Measurements from ENCODE around the gene DAB2. TPM values are rescaled to one million over a fixed set of nuclear protein-coding genes. Genes with fewer than 3 reads are reported as not detected.

Gene DAB2
- total RNA-seq, 1 experiment from 2014 or later, result 2.3 TPM

- H3K4me2 ChIP-seq (ENCODE audit: insufficient read depth, insufficient read length, low read length), result no peak overlapping the region
- H3K27ac Mint-ChIP-seq, result peak overlapping the region in 1 of 3 experiments; percentile 95; a peak in 1 of 7 replicates
- no peaks in the 10 kb centered on the region for H3K9me3 ChIP-seq (ENCODE audit: control insufficient read depth, low read depth, low read length)
- H2BK5ac ChIP-seq (ENCODE audit: insufficient read length, low read length), result no peak overlapping the region
- no peak overlapping the region for H2AK5ac ChIP-seq (ENCODE audit: insufficient read length, low read length)
- H4K91ac ChIP-seq (ENCODE audit: insufficient read length, low read depth, low read length), result no peak overlapping the region
- H2AFZ ChIP-seq (ENCODE audit: low read length), result no peak overlapping the region
- no peak overlapping the region for H2BK20ac ChIP-seq (ENCODE audit: low read depth, low read length, poor library complexity, severe bottlenecking)
- no peaks in the 10 kb centered on the region for H3K27me3 Mint-ChIP-seq (ENCODE audit: low read depth)
- H2BK15ac ChIP-seq (ENCODE audit: low read depth, low read length), result no peak overlapping the region
- no peak overlapping the region for H4K8ac ChIP-seq (replicated peaks; ENCODE audit: insufficient read length, low read depth, low read length)
- H3K4ac ChIP-seq (ENCODE audit: low read depth, low read length), result no peak overlapping the region
- H3K27me3 ChIP-seq (ENCODE audit: insufficient read depth, low read length), result no peaks in the 10 kb centered on the region
- H3K9me3 Mint-ChIP-seq, result no peaks in the 10 kb centered on the region
- no peak overlapping the region for H3K18ac ChIP-seq (ENCODE audit: insufficient read length, low read depth, low read length)
- H3K36me3 Mint-ChIP-seq (ENCODE audit: insufficient read depth in 1 of 3, low read depth in 3 of 3), result no peaks in the 10 kb centered on the region
- no peak overlapping the region for H3K9ac ChIP-seq (ENCODE audit: extremely low read depth, insufficient read length, low read length)
- no peak overlapping the region for H3K14ac ChIP-seq (ENCODE audit: insufficient read depth, low read length)
- TF ChIP-seq CTCF (conservative IDR thresholded peaks at IDR 0.05), result peak; percentile 86
- peaks cover 4 to 9% of the 10 kb centered on the region in 2 experiments for H3K4me1 Mint-ChIP-seq
- H3K27ac ChIP-seq (ENCODE audit: insufficient read length, low read depth, low read length), result no peak overlapping the region
- no peak overlapping the region for H4K5ac ChIP-seq (ENCODE audit: insufficient read length, low read depth, low read length)
- H3K4me1 ChIP-seq (ENCODE audit: insufficient read depth, low read length), result peaks cover 2% of the 10 kb centered on the region; the same call in 1 of the 2 replicates
- H3K79me2 ChIP-seq (ENCODE audit: insufficient read depth, low read length), result no peaks in the 10 kb centered on the region
- no peaks in the 10 kb centered on the region for H4K20me1 ChIP-seq (ENCODE audit: control insufficient read depth, insufficient read depth, insufficient read length)
- no peak overlapping the region for H2BK120ac ChIP-seq (ENCODE audit: low read depth, low read length, poor library complexity, severe bottlenecking)
- H3K4me3 Mint-ChIP-seq, result no peak overlapping the region
- no peaks in the 10 kb centered on the region for H3K23me2 ChIP-seq (ENCODE audit: insufficient read length, low read depth, low read length, poor library complexity, severe bottlenecking)
- WGBS (ENCODE audit: extremely low coverage, insufficient read length, low lambda C conversion rate), result no CpG with 5 or more reads among the region's 3 CpGs
- no peak overlapping the region for H3K56ac ChIP-seq (ENCODE audit: insufficient read length, low read depth, low read length)
- H3K79me1 ChIP-seq (ENCODE audit: insufficient read depth, low read depth, low read length, poor library complexity, severe bottlenecking), result no peaks in the 10 kb centered on the region
- H3T11ph ChIP-seq (ENCODE audit: low read length), result no peak overlapping the region
- DNase-seq, result peak; percentile 47
- H3K23ac ChIP-seq (ENCODE audit: insufficient read length, low read depth, low read length), result no peak overlapping the region
- no peak overlapping the region for H2BK12ac ChIP-seq (ENCODE audit: insufficient read length, low read depth, low read length)
Observed at GRCh38 chr5:39376293-39376714, 48.5 kb downstream of the DAB2 start.

All from H9 (cell line).